Pons (tissue), 1 donor: Measurements from ENCODE around the gene KRTAP29-1.

Experiments used
- DNase-seq: peaks from one replicate; pipeline ENCODE4 v3.0.0-alpha.2; 2016; ENCODE audit warnings: low spot score

The KRTAP29-1 gene

GRCh38 chr17:41328207-41328606, 25.6 kb upstream of the KRTAP29-1 start:
- DNase-seq, result no peak

DNA sequence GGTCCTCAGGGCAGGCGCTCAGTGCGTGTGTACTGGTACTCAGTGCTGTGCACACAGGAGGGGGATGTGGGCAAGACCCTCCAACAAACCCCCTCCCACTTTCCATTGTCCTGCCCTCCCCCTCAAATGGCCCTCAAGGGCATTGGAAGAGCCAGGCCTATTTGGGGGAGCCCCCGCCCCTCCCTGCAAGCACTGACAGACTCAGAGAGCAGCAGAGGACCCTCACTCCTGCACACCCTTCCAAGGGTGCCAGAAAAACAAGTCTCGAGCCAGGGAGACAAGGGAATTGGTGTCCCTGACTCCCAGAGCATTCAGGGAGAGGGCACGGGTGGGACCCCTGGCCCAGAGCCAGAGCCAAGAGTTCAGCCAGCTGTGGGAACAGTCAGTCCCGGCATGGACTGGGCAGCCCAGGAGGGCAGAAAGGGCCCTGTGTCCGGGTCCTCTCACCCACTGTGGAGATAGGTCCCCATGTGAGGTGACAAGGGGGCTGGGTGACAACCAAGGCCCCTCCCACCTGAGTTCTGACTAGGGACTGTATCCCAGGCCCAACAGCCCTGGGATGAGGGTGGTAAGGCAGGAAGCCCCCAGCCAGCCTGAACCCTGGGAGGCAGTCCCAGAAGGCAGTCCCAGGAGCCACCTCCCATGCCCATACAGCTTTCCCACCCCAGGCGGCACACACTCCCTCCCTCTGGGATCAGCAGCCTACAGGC, 24.9 kb upstream of the KRTAP29-1 start:
- no peak for DNase-seq

DNA sequence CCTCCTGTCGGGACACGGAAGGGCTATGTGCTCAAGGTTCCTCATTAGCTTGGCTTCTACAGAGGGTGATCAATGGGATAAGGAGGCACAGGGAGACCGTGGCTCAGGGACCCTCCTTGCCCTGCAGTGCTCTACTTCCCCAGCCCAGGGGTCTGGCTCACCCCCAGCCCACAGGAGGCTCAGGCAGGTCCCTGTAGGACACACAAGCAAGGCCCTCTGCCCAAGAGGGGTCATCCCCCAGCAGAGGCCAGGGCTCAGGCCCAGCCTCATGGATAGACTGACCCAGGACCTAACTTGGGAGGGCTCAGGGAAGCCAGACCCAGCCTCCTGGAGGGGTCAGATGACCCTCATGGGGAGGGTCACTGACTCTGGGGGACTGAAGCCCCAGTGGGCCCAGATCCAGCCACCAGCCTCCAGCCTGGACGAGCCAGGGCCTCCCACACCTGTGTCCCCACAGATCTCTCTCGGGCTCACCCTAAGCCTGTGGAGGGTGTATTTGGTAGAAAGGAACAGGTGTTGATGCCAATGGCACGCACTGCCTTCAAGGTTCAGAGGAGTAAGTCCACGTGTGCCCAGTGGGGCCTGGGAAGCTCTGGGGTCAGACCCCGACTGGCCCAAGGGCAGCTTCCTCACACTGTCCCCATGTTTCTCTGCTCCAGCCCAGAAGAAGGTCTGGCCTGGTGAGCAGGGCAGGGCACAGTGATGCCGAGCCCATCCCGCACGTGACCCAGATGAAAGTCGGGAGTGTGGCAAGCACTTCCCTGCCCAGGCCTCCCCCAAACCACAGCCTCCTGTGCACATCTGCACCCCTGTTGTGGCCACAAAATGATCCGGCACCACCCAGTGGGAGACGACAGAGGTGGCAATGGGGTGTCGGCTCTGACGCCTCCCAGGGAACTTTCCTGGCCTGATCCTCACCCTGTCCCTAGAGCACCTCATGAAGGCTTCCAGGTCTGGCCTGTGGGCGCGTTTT, 23.8 kb upstream of the KRTAP29-1 start:
- DNase-seq, result no peak

GRCh38 chr17:41325611-41326010, 23.0 kb upstream of the KRTAP29-1 start:
- no peak for DNase-seq

GRCh38 chr17:41325126-41325525, 22.5 kb upstream of the KRTAP29-1 start:
- DNase-seq, result no peak

- DNase-seq, result no peak
Observed at GRCh38 chr17:41324180-41325075, 21.8 kb upstream of the KRTAP29-1 start.

- DNase-seq, result no peak
Observed at GRCh38 chr17:41322903-41323895, 20.5 kb upstream of the KRTAP29-1 start.

- DNase-seq, result peak; percentile 44
Observed at GRCh38 chr17:41322094-41322902, 19.6 kb upstream of the KRTAP29-1 start.

DNA sequence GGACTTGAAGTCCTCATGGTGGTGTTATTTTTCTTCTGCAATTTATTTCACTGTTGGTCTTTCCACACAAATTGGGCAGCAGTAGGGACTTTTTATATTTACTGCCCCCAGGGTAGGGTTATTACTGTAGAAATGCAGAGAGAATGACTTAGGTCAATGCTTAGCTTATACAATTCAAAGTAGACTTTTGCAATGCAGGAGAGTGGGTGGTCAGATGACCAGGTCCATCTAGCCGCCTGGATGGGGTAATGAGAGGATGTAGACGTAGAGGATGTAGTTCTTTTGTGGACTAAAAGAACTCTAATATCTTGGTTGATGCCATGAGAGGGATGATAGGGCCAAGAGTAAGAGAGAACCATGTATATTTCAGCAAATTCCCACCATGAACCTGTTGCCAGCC, 15.6 kb upstream of the KRTAP29-1 start:
- DNase-seq, result no peak

GRCh38 chr17:41315814-41316445, 13.3 kb upstream of the KRTAP29-1 start:
- no peak for DNase-seq

GRCh38 chr17:41315204-41315794, 12.6 kb upstream of the KRTAP29-1 start, which contains the start of gene KRTAP17-1:
Gene KRTAP17-1, minus strand, starts transcription at chr17:41315710. Its CDS starts 60 bp downstream, at chr17:41315650.
- DNase-seq, result no peak

DNA sequence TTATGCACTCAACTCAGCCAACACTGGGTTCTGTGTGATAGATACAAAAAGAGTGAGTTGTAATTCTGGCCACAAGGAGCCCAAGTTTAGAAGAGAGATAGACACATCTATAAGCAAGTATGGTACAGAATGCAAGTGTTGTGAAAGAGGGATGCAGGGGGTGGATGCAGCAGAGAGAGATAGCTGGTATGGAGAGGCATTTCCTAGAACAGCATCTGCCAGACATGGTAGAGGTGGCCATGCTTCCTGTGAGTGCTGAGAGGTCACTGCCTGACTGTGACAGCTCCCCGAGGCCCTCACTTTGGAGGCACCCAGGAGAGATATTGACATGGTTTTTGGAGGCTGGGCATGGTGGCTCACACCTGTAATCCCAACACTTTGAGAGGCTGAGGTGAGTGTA, 8.5 kb upstream of the KRTAP29-1 start:
- no peak for DNase-seq

DNA sequence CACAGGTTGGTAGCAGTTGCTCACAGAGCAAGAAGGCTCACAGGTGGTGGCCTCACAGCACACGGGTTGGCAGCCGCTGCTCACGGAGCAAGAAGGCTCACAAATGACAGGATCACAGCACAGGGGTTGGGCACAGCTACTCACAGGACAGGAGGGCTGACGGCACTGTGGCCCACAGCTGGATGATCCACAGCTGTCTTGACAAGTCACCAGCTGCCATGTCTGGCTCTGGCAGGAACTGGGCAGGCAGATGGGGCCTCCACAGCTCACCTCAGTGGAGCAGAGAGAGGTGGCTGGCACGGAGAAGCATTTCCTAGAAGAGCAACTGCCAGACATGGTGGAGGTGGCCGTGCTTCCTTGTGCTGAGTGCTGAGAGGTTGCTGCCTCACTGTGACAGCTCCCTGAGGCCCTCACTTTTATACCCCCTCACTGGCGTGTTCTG, 6.3 kb upstream of the KRTAP29-1 start, which contains the start of gene KRTAP16-1:
TSS of gene KRTAP16-1 (minus strand) at position 392 of the 442 bp plus-strand sequence. CDS start at position 336, 56 bp downstream.
- DNase-seq, result no peak

DNA sequence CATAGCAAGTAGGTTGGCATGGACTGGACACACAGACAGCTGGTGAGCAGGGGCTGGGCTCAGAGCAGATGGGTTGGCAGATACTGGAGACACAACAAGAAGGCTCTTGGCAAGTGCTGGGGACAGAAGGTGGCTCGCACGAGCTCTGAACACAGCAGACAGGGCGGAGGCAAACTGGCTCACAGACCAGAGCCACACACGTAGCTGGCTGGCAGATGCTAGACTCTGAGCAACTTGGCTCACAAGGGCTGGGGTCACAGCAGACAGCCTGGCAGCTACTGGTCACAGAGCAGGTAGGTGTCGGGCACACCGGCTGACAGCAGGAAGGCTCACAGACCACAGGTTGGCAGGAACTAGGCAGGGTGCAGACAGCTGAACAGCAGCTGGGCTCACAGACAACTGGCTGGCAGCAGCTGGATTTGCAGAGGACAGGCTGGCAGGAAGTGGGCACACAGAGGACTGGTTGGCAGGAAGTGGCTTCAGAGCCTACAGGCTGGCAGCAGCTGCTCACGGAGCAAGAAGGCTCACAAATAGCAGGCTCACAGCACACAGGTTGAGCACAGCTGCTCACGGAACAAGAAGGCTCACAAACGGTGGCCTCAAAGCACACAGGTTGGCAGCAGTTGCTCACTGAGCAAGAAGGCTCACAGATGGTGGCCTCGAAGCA, 5.7 kb upstream of the KRTAP29-1 start:
- DNase-seq, result peak; percentile 34

- DNase-seq, result no peak
Observed at GRCh38 chr17:41307647-41308046, 5.0 kb upstream of the KRTAP29-1 start.

DNA sequence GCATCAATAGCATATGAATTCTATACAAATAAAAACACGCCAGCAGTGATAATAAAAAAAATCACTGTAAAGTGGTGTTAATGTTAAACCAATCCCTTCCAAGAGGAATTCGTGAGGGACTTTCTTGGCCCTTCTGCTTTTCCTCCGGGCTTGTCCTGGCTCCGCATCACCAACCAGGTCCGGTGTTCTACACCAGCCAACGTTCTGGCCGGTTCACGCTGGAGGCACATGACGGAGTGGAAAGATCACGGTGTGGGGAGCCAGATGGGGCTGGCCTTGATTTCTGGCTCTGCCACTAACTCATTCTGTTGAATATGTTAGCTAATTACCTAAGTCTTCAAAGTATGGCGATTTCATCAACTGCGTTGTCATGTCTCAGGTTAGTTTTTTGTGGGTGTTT, 1.4 kb upstream of the KRTAP29-1 start:
- DNase-seq, result no peak

DNA sequence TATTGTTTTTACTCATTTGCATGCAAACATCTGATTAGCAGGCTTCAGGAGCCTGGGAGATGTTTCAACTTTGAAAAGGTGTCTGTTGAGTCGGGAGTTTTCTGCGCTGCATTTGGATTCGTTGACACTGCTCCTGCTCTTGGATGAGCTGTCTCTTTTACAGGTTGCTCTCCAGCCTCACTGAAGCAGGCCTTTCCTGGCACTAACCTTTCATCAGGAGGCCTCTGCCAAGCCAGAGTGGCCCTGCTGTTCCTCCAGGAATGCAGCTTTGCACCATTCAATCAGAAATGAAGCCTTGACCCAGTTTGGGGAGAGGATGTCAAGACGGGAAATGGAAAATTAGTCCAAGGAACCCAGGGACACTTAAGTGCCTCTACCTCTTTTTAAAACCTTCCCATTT, 330 bp upstream of the KRTAP29-1 start:
- DNase-seq, result no peak

DNA sequence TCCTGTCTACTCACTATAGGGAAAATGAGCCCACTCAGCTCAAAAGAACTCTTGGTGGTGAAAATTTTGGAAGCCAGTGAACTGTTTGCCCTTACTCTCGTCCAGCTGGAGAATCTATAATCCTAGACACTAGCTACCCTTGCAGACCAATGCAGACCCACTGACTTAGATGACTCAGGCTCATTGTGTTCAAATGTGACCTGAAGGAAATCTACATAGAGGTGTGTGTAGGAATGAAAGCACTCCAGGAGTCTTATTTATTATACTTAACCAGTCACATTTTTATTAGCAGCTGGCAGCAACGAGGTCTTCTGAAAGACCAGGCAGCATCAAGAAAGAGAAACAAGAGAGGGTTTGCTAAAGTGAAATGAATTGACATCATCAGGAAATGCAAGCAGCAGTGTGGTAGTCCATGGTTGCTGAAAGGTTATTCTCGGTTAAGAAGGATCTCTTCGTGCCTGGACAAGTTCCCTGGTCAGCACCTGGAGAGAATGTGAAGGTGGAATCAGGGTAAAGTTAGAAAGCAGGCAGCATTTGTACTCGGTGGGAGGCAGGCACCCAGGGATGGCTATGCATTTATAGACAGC, 1.4 kb downstream of the KRTAP29-1 start:
- no peak for DNase-seq
